Measurements from ENCODE around the gene ADGRF1.

DNA sequence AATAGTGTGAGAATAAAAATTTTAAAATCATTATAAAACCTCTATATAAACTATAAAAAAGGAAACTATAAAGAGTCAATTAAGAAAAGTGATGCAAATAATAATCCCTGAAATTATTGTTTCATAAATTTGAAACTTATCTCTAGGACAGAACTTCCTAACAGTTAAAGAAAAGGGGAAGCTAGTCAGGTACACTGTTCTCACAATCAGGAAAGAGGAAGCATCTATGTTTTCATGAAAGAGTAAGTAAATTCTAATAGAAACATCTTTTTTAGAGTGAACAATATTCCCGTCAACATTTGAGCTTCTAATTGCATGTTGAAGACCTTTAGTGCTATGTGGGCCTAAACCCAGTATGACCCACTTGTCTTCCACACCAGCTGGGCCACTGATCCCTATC lies 1.2 kb upstream of the ADGRF1 start:
- TF ChIP-seq, protein P1, sequence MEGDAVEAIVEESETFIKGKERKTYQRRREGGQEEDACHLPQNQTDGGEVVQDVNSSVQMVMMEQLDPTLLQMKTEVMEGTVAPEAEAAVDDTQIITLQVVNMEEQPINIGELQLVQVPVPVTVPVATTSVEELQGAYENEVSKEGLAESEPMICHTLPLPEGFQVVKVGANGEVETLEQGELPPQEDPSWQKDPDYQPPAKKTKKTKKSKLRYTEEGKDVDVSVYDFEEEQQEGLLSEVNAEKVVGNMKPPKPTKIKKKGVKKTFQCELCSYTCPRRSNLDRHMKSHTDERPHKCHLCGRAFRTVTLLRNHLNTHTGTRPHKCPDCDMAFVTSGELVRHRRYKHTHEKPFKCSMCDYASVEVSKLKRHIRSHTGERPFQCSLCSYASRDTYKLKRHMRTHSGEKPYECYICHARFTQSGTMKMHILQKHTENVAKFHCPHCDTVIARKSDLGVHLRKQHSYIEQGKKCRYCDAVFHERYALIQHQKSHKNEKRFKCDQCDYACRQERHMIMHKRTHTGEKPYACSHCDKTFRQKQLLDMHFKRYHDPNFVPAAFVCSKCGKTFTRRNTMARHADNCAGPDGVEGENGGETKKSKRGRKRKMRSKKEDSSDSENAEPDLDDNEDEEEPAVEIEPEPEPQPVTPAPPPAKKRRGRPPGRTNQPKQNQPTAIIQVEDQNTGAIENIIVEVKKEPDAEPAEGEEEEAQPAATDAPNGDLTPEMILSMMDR (IDR thresholded peaks at IDR 0.05; ENCODE audit: low read depth, low read length) = no peak
- no peak for TF ChIP-seq EZH2phosphoT487 (IDR thresholded peaks at IDR 0.05; ENCODE audit: low read depth)

Data from OCI-LY3 (cell line).